Hepatocyte (in vitro differentiated cells): ENCODE measurements around the gene PHF3. TPM values are rescaled to one million over a fixed set of nuclear protein-coding genes. Genes with fewer than 3 reads are reported as not detected.
"Not testable (repeated sequence)": the region's sequence is repeated elsewhere in the genome, so short reads cannot be mapped to it uniquely, and the experiment has no call there.

Experiments
- DNase-seq: peaks from one replicate; pipeline ENCODE4 v3.0.0-alpha.2; 2016; ENCODE audit warnings: low spot score
- H2AFZ ChIP-seq: fragments of 200-600 bp; sonication (generic); 2 replicates; pipeline ENCODE4 v1.6.0; 2016; ENCODE audit warnings: antibody characterized with exemption, mild to moderate bottlenecking
- H3K27ac ChIP-seq: fragments of 200-600 bp; sonication (generic); 2 replicates; pipeline ENCODE4 v1.5.1; 2016; ENCODE audit warnings: mild to moderate bottlenecking
- H3K27me3 ChIP-seq: fragments of 200-600 bp; sonication (generic); 2 replicates; pipeline ENCODE4 v1.6.1; 2016
- H3K36me3 ChIP-seq: fragments of 200-600 bp; sonication (generic); replicated peaks from 2 replicates; pipeline ENCODE4 v1.5.1; 2016; ENCODE audit warnings: low read depth; ENCODE audit not compliant: insufficient read depth
- H3K4me1 ChIP-seq: fragments of 200-600 bp; sonication (generic); 2 replicates; pipeline ENCODE4 v1.5.1; 2016; ENCODE audit warnings: mild to moderate bottlenecking, moderate library complexity; ENCODE audit not compliant: insufficient read depth
- H3K4me2 ChIP-seq: fragments of 200-600 bp; sonication (generic); 2 replicates; pipeline ENCODE4 v1.6.0; 2016
- H3K4me3 ChIP-seq: fragments of 200-600 bp; sonication (generic); 2 replicates; pipeline ENCODE4 v1.5.1; 2016; ENCODE audit warnings: mild to moderate bottlenecking
- H3K79me2 ChIP-seq: fragments of 200-600 bp; sonication (generic); 2 replicates; pipeline ENCODE4 v1.6.0; 2017; ENCODE audit warnings: mild to moderate bottlenecking
- H3K9me2 ChIP-seq: fragments of 200-600 bp; sonication (generic); replicated peaks from 2 replicates; pipeline ENCODE4 v1.6.0; 2017; ENCODE audit warnings: mild to moderate bottlenecking; ENCODE audit not compliant: insufficient read depth
- H3K9me3 ChIP-seq: fragments of 200-600 bp; sonication (generic); 2 replicates; pipeline ENCODE4 v1.5.1; 2016; ENCODE audit warnings: low read depth, mild to moderate bottlenecking
- H4K20me1 ChIP-seq: fragments of 200-600 bp; sonication (generic); 2 replicates; pipeline ENCODE4 v1.6.0; 2016; ENCODE audit warnings: mild to moderate bottlenecking; ENCODE audit not compliant: insufficient read depth, poor library complexity, severe bottlenecking
- CTCF ChIP-seq: fragments of 200-600 bp; sonication (generic); IDR thresholded peaks from 2 replicates; pipeline ENCODE4 v1.5.1; 2016; ENCODE audit warnings: antibody characterized with exemption, mild to moderate bottlenecking; ENCODE audit not compliant: poor library complexity
- EZH2 ChIP-seq: fragments of 200-600 bp; sonication (generic); IDR thresholded peaks from 2 replicates; pipeline ENCODE4 v1.6.1; 2016; ENCODE audit warnings: antibody characterized with exemption, mild to moderate bottlenecking, borderline replicate concordance
- EZH2phosphoT487 ChIP-seq: fragments of 200-600 bp; sonication (generic); IDR thresholded peaks from one replicate; pipeline ENCODE4 v1.6.1; 2018; ENCODE audit warnings: antibody characterized with exemption, mild to moderate bottlenecking, low read depth, moderate library complexity; ENCODE audit not compliant: unreplicated experiment, severe bottlenecking
- WGBS: methylation state at CpG from one replicate; pipeline ENCODE4 v1.1.6; 2016; ENCODE audit warnings: low lambda C conversion rate; ENCODE audit errors: missing lambda C conversion rate; 5-methylcytosine and 5-hydroxymethylcytosine counted together
- polyA plus RNA-seq: library from polyadenylated mRNA; unstranded; fragments of >200 nt; fragmentation: Nextera tagmentation; extraction: Ambion mirVana; gene quantifications from 2 replicates; pipeline ENCODE4 v1.2.1, GENCODE V29; 2016
- total RNA-seq: library from RNA; depleted of rRNA; stranded (reverse); fragments of >200 nt; gene quantifications from 2 replicates; pipeline ENCODE4 v1.2.3, GENCODE V29; 2014

The PHF3 gene
- total and polyA plus RNA-seq, 2 experiments from 2014 or later, result 15.2 to 72.8 TPM

GRCh38 chr6:63745784-63746183, 110.2 kb downstream of the PHF3 start:
- H3K27me3 ChIP-seq, result no peaks in the 10 kb centered on the region
- H3K4me2 ChIP-seq, result no peak overlapping the region
- H3K9me3 ChIP-seq, result no peaks in the 10 kb centered on the region
- TF ChIP-seq CTCF (no peak), EZH2 (no peak), EZH2phosphoT487 (no peak)
- no peaks in the 10 kb centered on the region for H3K79me2 ChIP-seq
- no peak overlapping the region for H2AFZ ChIP-seq
- no peaks in the 10 kb centered on the region for H3K36me3 ChIP-seq
- H4K20me1 ChIP-seq, result no peaks in the 10 kb centered on the region
- H3K4me1 ChIP-seq, result no peaks in the 10 kb centered on the region
- no peak overlapping the region for H3K27ac ChIP-seq
- no peak for DNase-seq
- H3K4me3 ChIP-seq, result no peak overlapping the region
- no peaks in the 10 kb centered on the region for H3K9me2 ChIP-seq

- H4K20me1 ChIP-seq, result no peaks in the 10 kb centered on the region
- H3K36me3 ChIP-seq, result no peaks in the 10 kb centered on the region
- H3K9me2 ChIP-seq, result no peaks in the 10 kb centered on the region
- H3K4me2 ChIP-seq, result no peak overlapping the region
- H3K9me3 ChIP-seq, result no peaks in the 10 kb centered on the region
- no peak overlapping the region for H3K4me3 ChIP-seq
- WGBS, result 92% methylated on average over 2 of the region's 2 CpGs
- no peaks in the 10 kb centered on the region for H3K27me3 ChIP-seq
- no peaks in the 10 kb centered on the region for H3K79me2 ChIP-seq
- no peak for DNase-seq
- no peaks in the 10 kb centered on the region for H3K4me1 ChIP-seq
- H2AFZ ChIP-seq, result no peak overlapping the region
- H3K27ac ChIP-seq, result no peak overlapping the region
- TF ChIP-seq CTCF, result no peak
- TF ChIP-seq EZH2, result no peak
- TF ChIP-seq EZH2phosphoT487, result no peak
Measured at GRCh38 chr6:63750400-63750799, 114.8 kb downstream of the PHF3 start.

- H3K36me3 ChIP-seq, H3K27ac ChIP-seq, H3K9me2 ChIP-seq, DNase-seq, H3K27me3 ChIP-seq, H2AFZ ChIP-seq, H3K4me2 ChIP-seq, H3K9me3 ChIP-seq, H3K4me1 ChIP-seq, H3K79me2 ChIP-seq, H3K4me3 ChIP-seq, H4K20me1 ChIP-seq: not testable (repeated sequence)
Measured at GRCh38 chr6:63757275-63757674, 121.7 kb downstream of the PHF3 start.

DNA sequence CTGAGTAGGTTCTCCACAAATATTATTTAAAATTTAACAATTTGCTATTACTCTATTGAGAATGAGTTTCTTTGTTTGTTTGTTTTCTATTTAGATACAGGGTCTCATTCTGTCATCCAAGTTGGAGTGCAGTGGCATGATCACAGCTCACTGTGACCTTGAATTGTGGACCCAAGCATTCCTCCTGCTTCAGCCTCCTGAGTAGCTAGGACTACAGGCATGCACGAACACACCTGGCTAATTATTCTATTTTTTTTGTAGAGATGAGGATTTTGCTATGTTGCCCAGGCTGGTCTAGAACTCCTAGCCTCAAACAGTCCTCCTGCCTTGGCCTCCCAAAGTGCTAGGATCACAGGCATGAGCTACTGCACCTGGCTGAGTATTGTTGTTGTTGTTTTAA, 122.2 kb downstream of the PHF3 start:
- no peaks in the 10 kb centered on the region for H3K4me1 ChIP-seq
- H3K9me3 ChIP-seq, result peaks cover 9% of the 10 kb centered on the region
- DNase-seq, result no peak
- H2AFZ ChIP-seq, result no peak overlapping the region
- H3K4me3 ChIP-seq, result no peak overlapping the region
- WGBS, result 85% methylated on average over 1 of the region's 1 CpG
- no peaks in the 10 kb centered on the region for H3K9me2 ChIP-seq
- no peak overlapping the region for H3K4me2 ChIP-seq
- TF ChIP-seq EZH2phosphoT487 (no peak), CTCF (no peak), EZH2 (no peak)
- no peaks in the 10 kb centered on the region for H4K20me1 ChIP-seq
- no peaks in the 10 kb centered on the region for H3K79me2 ChIP-seq
- no peaks in the 10 kb centered on the region for H3K27me3 ChIP-seq
- H3K36me3 ChIP-seq, result no peaks in the 10 kb centered on the region
- H3K27ac ChIP-seq, result no peak overlapping the region
